K562 (cell line): ENCODE results near the gene TMEM114. TPM values are rescaled to one million over a fixed set of nuclear protein-coding genes. Genes with fewer than 3 reads are reported as not detected.

Source experiments
- ATAC-seq: fragments of 200-7000 bp; cut with Tn5 transposase; 3 replicates; pipeline ENCODE4 v1.9.1; 2020; ENCODE audit warnings: moderate library complexity
- BruUV-seq: library from RNA; stranded (reverse); fragments of 400-500 nt; replicated peaks from 2 replicates; lab custom pipeline; 2021; lab: Mats Ljungman, UMichigan
- CTCF ChIA-PET: fragments of 300-600 bp; formaldehyde crosslinking; extraction: SDS; loops from one replicate; lab custom pipeline; 2021; ENCODE audit warnings: low intra/inter-chr PET ratio; lab: Yijun Ruan, JAX
- POLR2A ChIA-PET: fragments of 300-600, 350-650 bp; sonication (Branson Sonifier 250); formaldehyde crosslinking; extraction: SDS; loops from one replicate; lab custom pipeline; 2021; ENCODE audit warnings: antibody characterized with exemption, inconsistent platforms; lab: Yijun Ruan, JAX
- DNase-seq, 4 experiments: peaks; one replicate each; pipeline versions ENCODE4 v3.0.0 to v3.0.0-alpha.2; 2011 to 2018; ENCODE audit warnings: low spot score in 3 of 4, mixed read lengths in 3 of 4; ENCODE audit errors: extremely low read depth in 1 of 4
- FAIRE-seq: peaks from 2 replicates; lab custom pipeline; 2011; peaks lifted over from hg19 to GRCh38; lab: Jason Lieb, UNC
- H2AFZ ChIP-seq: 2 replicates; pipeline ENCODE4 v1.6.0; 2011; ENCODE audit warnings: low read depth, low read length, control low read depth, inconsistent platforms
- H3K27ac ChIP-seq: fragments of 200-600 bp; 3 replicates; pipeline ENCODE4 v1.8.0; 2011; ENCODE audit warnings: low read depth, mild to moderate bottlenecking, control low read depth, inconsistent platforms, low read length, moderate library complexity, mixed read lengths; ENCODE audit errors: extremely low read depth
- H3K27me3 ChIP-seq, 2 experiments: fragments of 300-600 bp in 1 of 2; 2 replicates in 1 of 2; 3 replicates in 1 of 2; pipeline versions ENCODE4 v1.6.0 to v1.8.0; 2011; ENCODE audit warnings: inconsistent platforms in 2 of 2, low read length in 2 of 2, mild to moderate bottlenecking in 1 of 2, mixed read lengths in 1 of 2, moderate library complexity in 1 of 2; ENCODE audit not compliant: control insufficient read depth in 2 of 2, insufficient read depth in 2 of 2
- H3K36me3 ChIP-seq: fragments of 300-600 bp; 3 replicates; pipeline ENCODE4 v1.8.0; 2011; ENCODE audit warnings: mild to moderate bottlenecking, low read length, inconsistent platforms; ENCODE audit not compliant: control insufficient read depth, insufficient read depth
- H3K4me1 ChIP-seq, 2 experiments: fragments of 200-600 bp in 1 of 2; replicated peaks in 1 of 2; 2 replicates in 1 of 2; 3 replicates in 1 of 2; pipeline versions ENCODE4 v1.5.1 to v1.8.0; 2011; ENCODE audit warnings: inconsistent platforms in 2 of 2, low read length in 2 of 2, mild to moderate bottlenecking in 1 of 2, mixed read lengths in 1 of 2, moderate library complexity in 1 of 2; ENCODE audit not compliant: control insufficient read depth in 2 of 2, insufficient read depth in 2 of 2
- H3K4me2 ChIP-seq: 2 replicates; pipeline ENCODE4 v1.6.1; 2011; ENCODE audit warnings: low read length, control low read depth, inconsistent platforms, mixed read lengths; ENCODE audit not compliant: insufficient read depth
- H3K4me3 ChIP-seq: fragments of 200-600 bp; sonication (generic), shearing (Covaris generic); 2 replicates; pipeline ENCODE4 v1.5.1; 2016; ENCODE audit warnings: control low read depth, inconsistent platforms
- H3K79me2 ChIP-seq: fragments of 200-600 bp; 3 replicates; pipeline ENCODE4 v1.8.0; 2011; ENCODE audit warnings: low read length, inconsistent platforms; ENCODE audit not compliant: control insufficient read depth, insufficient read depth
- H3K9ac ChIP-seq, 2 experiments: 2 replicates each; pipeline versions ENCODE4 v1.6.0 to v1.6.1; 2011; ENCODE audit warnings: low read depth in 2 of 2, low read length in 2 of 2, control low read depth in 1 of 2, inconsistent platforms in 1 of 2, mild to moderate bottlenecking in 1 of 2, mixed read lengths in 1 of 2; ENCODE audit not compliant: insufficient read depth in 1 of 2
- H3K9me1 ChIP-seq: one replicate; pipeline ENCODE4 v1.6.0; 2011; ENCODE audit warnings: inconsistent platforms, mild to moderate bottlenecking, low read length, moderate library complexity; ENCODE audit not compliant: control insufficient read depth, insufficient read depth
- H3K9me3 ChIP-seq: replicated peaks from 2 replicates; pipeline ENCODE4 v1.5.1; 2011; ENCODE audit warnings: low read depth, low read length, inconsistent platforms; ENCODE audit not compliant: control insufficient read depth, insufficient read depth
- H4K20me1 ChIP-seq: replicated peaks from 2 replicates; pipeline ENCODE4 v1.6.1; 2011; ENCODE audit warnings: low read length, inconsistent platforms, mixed read lengths; ENCODE audit not compliant: control insufficient read depth, insufficient read depth
- ATF3 ChIP-seq, 2 experiments: fragments of 450-650 bp in 1 of 2; sonication (generic) in 1 of 2; formaldehyde crosslinking in 1 of 2; IDR thresholded peaks in 1 of 2; conservative IDR thresholded peaks in 1 of 2; 2 replicates each; pipeline versions ENCODE4 v1.6.1 to v1.8.1; 2016 to 2023; ENCODE audit warnings: mild to moderate bottlenecking in 2 of 2, moderate library complexity in 2 of 2, inconsistent platforms in 1 of 2, missing genetic modification reagents in 1 of 2
- BCOR ChIP-seq: fragments of 450-650 bp; IDR thresholded peaks from 2 replicates; pipeline ENCODE4 v1.6.1; 2016
- CEBPB ChIP-seq: fragments of 450-650 bp; IDR thresholded peaks from 2 replicates; pipeline ENCODE4 v1.6.1; 2016; ENCODE audit warnings: missing genetic modification characterization, missing compliant biosample characterization
- CEBPG ChIP-seq, 3 experiments: fragments of 200-800 bp in 1 of 3; sonication (Bioruptor generic) in 1 of 3; sonication (generic) in 1 of 3; formaldehyde crosslinking in 1 of 3; IDR thresholded peaks in 2 of 3; conservative IDR thresholded peaks in 1 of 3; 2 replicates each; pipeline versions ENCODE4 v1.6.1 to v1.8.0; 2016 to 2022; ENCODE audit warnings: missing compliant biosample characterization in 2 of 3, missing genetic modification characterization in 2 of 3, mild to moderate bottlenecking in 1 of 3, missing genetic modification reagents in 1 of 3
- ESRRA ChIP-seq: fragments of 450-650 bp; IDR thresholded peaks from 2 replicates; pipeline ENCODE4 v1.6.1; 2014; ENCODE audit warnings: low read depth, mild to moderate bottlenecking, moderate library complexity, borderline replicate concordance
- TBP ChIP-seq: optimal IDR thresholded peaks from 2 replicates; pipeline ENCODE3; 2011; ENCODE audit warnings: low read depth, low read length, improper control_type of control experiment
- THRAP3 ChIP-seq: fragments of 450-650 bp; IDR thresholded peaks from 2 replicates; pipeline ENCODE4 v1.6.1; 2016; ENCODE audit warnings: mild to moderate bottlenecking, inconsistent platforms, borderline replicate concordance
- ZNF436 ChIP-seq: fragments of 250-450, 450-650 bp; sonication (Bioruptor Pico); formaldehyde crosslinking; IDR thresholded peaks from 2 replicates; pipeline ENCODE4 v1.7.0; 2020; ENCODE audit warnings: mild to moderate bottlenecking
- WGBS: fragments of 100-300 bp; shearing (Covaris generic); methylation state at CpG from one replicate; pipeline ENCODE4 v1.1.6; 2016; ENCODE audit warnings: low coverage, mixed read lengths; ENCODE audit not compliant: insufficient coverage; ENCODE audit errors: missing lambda C conversion rate; 5-methylcytosine and 5-hydroxymethylcytosine counted together
- in situ Hi-C: fragments of 300-500 bp; cut with MboI; formaldehyde crosslinking; loops from 4 replicates; pipeline ENCODE4 v1.15.0; 2018; ENCODE audit warnings: inconsistent platforms, mixed read lengths
- intact Hi-C: fragments of 100-400 bp; cut with micrococcal nuclease; formaldehyde crosslinking; loops from 2 replicates; pipeline ENCODE4 v1.14.2; 2022
- polyA plus RNA-seq, 8 experiments: library from polyadenylated mRNA; depleted of rRNA in 4 of 8; stranded (reverse) in 5 of 8; unstranded in 3 of 8; fragments of >200 nt; fragmentation: Nextera tagmentation in 2 of 8; fragmentation: Illumina TruSeq in 1 of 8; extraction: Ambion mirVana in 2 of 8; extraction: Trizol in 1 of 8; gene quantifications; 2 replicates each; pipeline versions ENCODE4 v1.2.1 to v1.2.3, GENCODE V29; 2011 to 2014; ENCODE audit warnings: inconsistent platforms in 1 of 8, missing spikeins in 1 of 8
- total RNA-seq, 7 experiments: library from RNA; depleted of rRNA in 6 of 7; stranded (reverse); fragments of >200 nt in 6 of 7; fragmentation: Illumina TruSeq in 2 of 7; extraction: Trizol in 2 of 7; gene quantifications; 2 replicates each; pipeline versions ENCODE4 v1.2.1 to v1.2.3, GENCODE V29; 2011 to 2021; ENCODE audit warnings: low replicate concordance in 1 of 7

TMEM114 gene
- total and polyA plus RNA-seq, 9 of the 15 experiments (the other 6 are each of a cell fraction or from before 2014, with no cell fraction given), result not detected

DNA sequence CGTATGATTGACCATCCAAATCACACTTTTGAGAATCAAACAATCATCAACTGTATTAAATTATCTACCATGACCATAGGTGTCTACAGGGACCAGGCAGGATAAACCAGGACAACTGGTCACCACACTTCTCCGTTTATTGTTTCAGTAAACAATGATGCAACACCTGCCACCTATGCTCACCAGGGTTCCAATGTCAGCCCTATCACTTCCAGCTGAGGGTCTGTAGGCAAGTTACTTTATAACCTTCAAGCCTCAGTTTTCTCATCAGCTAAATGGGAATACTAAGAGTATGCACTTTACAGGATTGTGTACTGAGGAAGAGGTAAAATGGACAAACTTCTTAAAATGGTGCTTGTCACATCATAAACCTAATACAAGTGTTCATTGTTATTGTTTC lies 14.9 kb downstream of the TMEM114 start:
- H3K4me3 ChIP-seq, result no peak overlapping the region
- H3K79me2 ChIP-seq, result no peaks in the 10 kb centered on the region
- BruUV-seq, result no TSS peak
- H2AFZ ChIP-seq, result no peak overlapping the region
- in situ Hi-C loops (no loop called here), intact Hi-C loops (no loop called here)
- no peaks in the 10 kb centered on the region for H3K36me3 ChIP-seq
- no peak overlapping the region for H3K9ac ChIP-seq
- ATAC-seq (no peak), FAIRE-seq (no peak), DNase-seq (no peak)
- H3K9me1 ChIP-seq, result no peaks in the 10 kb centered on the region
- H3K4me1 ChIP-seq, result no peaks in the 10 kb centered on the region
- peaks cover 5 to 34% of the 10 kb centered on the region in 2 experiments for H3K27me3 ChIP-seq
- 0 out of 2 replicates have a peak, but pooled peaks cover 5% of the 10 kb centered on the region for H4K20me1 ChIP-seq
- H3K4me2 ChIP-seq, result no peak overlapping the region
- 0% methylated on average over 2 of the region's 2 CpGs for WGBS
- ChIA-PET CTCF (no interaction called here), POLR2A (interaction anchor here (0.6 kb wide), 1 partner anchor 1957 kb away, joined by 4 read pairs; no protein-coding TSS in a partner anchor)
- H3K27ac ChIP-seq, result no peak overlapping the region
- TF ChIP-seq CEBPG (CRISPR knock-in tag; IDR thresholded peaks at IDR 0.05) (no peak), CEBPG (tag; conservative IDR thresholded peaks at IDR 0.05 in 1 of 2, IDR thresholded peaks at IDR 0.05 in 1 of 2) (peak in 1 of 2 experiments; percentile 12; a peak in 2 of 4 replicates), CEBPB (tag) (no peak), BCOR (peak; percentile 10; the same call in 1 of the 2 replicates), ESRRA (peak; percentile 51; the same call in 1 of the 2 replicates), ATF3 (IDR thresholded peaks at IDR 0.05) (peak; percentile 38; the same call in 1 of the 2 replicates), ATF3 (CRISPR knock-in tag; conservative IDR thresholded peaks at IDR 0.05) (no peak), TBP (no peak), ZNF436 (CRISPR knock-in tag) (no peak), THRAP3 (no peak)
- no peaks in the 10 kb centered on the region for H3K9me3 ChIP-seq
